SHP77 treated with DMSO at 0.1 percent for 48 hours (cell line): Measurements from ENCODE around the gene XXYLT1.
A peak's percentile ranks its signal among the peaks of the same experiment; 100 is the strongest.
"Not testable (repeated sequence)": the region's sequence is repeated elsewhere in the genome, so short reads cannot be mapped to it uniquely, and the experiment has no call there.

Experiments used
- DNase-seq: peaks from one replicate; lab custom pipeline; 2025; lab: John Stamatoyannopoulos, UW

XXYLT1 gene

GRCh38 chr3:195207731-195208130 lies 63.2 kb downstream of the XXYLT1 start:
- DNase-seq, result no peak

- no peak for DNase-seq
Observed at GRCh38 chr3:195207056-195207455, 63.9 kb downstream of the XXYLT1 start.

GRCh38 chr3:195204360-195205163 lies 66.4 kb downstream of the XXYLT1 start:
- no peak for DNase-seq

- no peak for DNase-seq
Observed at GRCh38 chr3:195203606-195204005, 67.4 kb downstream of the XXYLT1 start.

GRCh38 chr3:195201295-195201694 lies 69.7 kb downstream of the XXYLT1 start:
- no peak for DNase-seq

GRCh38 chr3:195200010-195200822 lies 70.7 kb downstream of the XXYLT1 start:
- no peak for DNase-seq

- no peak for DNase-seq
Observed at GRCh38 chr3:195198426-195199346, 72.3 kb downstream of the XXYLT1 start.

GRCh38 chr3:195197765-195198425 lies 73.1 kb downstream of the XXYLT1 start:
- no peak for DNase-seq

- DNase-seq, result no peak
Observed at GRCh38 chr3:195196266-195196665, 74.7 kb downstream of the XXYLT1 start.

GRCh38 chr3:195195321-195196209 lies 75.4 kb downstream of the XXYLT1 start:
- DNase-seq, result no peak

GRCh38 chr3:195194559-195195206 lies 76.3 kb downstream of the XXYLT1 start:
- DNase-seq, result peak; percentile 63

GRCh38 chr3:195191580-195191979 lies 79.4 kb downstream of the XXYLT1 start:
- no peak for DNase-seq

GRCh38 chr3:195189821-195190220 lies 81.1 kb downstream of the XXYLT1 start:
- DNase-seq, result no peak

- no peak for DNase-seq
Observed at GRCh38 chr3:195188426-195188927, 82.5 kb downstream of the XXYLT1 start.

GRCh38 chr3:195187609-195188425 lies 83.1 kb downstream of the XXYLT1 start:
- DNase-seq, result no peak

- DNase-seq, result not testable (repeated sequence)
Observed at GRCh38 chr3:195186710-195187047, 84.3 kb downstream of the XXYLT1 start.

- no peak for DNase-seq
Observed at GRCh38 chr3:195186041-195186709, 84.8 kb downstream of the XXYLT1 start.

- no peak for DNase-seq
Observed at GRCh38 chr3:195185583-195185982, 85.4 kb downstream of the XXYLT1 start.
